Measurements from ENCODE around the gene SOX6.

DNA sequence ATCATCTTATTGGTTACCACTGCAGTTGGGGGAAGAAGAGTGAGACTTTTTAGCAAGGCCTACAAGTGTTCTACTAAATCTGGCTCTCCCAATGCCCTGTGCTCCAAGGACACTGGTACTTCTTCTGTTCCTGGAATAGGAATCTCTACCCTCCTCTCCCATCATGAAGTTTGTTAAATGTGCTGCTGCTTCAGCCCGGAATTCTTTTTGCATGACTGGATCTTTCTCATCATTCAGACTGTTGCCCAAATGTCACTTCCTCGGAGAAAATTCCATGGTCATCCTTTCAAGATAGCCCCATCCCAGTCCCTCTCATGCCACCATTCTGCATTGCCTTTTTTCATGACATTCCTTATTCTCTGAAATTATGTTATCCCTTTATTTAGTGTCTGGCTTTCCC is 400.8 kb downstream of the SOX6 start:
- TF ChIP-seq MYC (IDR thresholded peaks at IDR 0.05; ENCODE audit: low read depth, low read length) (no peak), EZH2 (IDR thresholded peaks at IDR 0.05; ENCODE audit: borderline replicate concordance, low read depth, low read length, severe bottlenecking) (no peak), POLR2A (IDR thresholded peaks at IDR 0.05; ENCODE audit: low read depth, low read length) (no peak), MAX (IDR thresholded peaks at IDR 0.05; ENCODE audit: insufficient read depth, insufficient read length) (no peak), POLR2AphosphoS5 (IDR thresholded peaks at IDR 0.05; ENCODE audit: insufficient read depth, low read depth, low read length) (no peak)
- TF ChIP-seq, protein P1, sequence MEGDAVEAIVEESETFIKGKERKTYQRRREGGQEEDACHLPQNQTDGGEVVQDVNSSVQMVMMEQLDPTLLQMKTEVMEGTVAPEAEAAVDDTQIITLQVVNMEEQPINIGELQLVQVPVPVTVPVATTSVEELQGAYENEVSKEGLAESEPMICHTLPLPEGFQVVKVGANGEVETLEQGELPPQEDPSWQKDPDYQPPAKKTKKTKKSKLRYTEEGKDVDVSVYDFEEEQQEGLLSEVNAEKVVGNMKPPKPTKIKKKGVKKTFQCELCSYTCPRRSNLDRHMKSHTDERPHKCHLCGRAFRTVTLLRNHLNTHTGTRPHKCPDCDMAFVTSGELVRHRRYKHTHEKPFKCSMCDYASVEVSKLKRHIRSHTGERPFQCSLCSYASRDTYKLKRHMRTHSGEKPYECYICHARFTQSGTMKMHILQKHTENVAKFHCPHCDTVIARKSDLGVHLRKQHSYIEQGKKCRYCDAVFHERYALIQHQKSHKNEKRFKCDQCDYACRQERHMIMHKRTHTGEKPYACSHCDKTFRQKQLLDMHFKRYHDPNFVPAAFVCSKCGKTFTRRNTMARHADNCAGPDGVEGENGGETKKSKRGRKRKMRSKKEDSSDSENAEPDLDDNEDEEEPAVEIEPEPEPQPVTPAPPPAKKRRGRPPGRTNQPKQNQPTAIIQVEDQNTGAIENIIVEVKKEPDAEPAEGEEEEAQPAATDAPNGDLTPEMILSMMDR (IDR thresholded peaks at IDR 0.05; ENCODE audit: extremely low read depth in 1 of 2, insufficient read depth in 1 of 2, low read depth in 1 of 2, low read length in 2 of 2): no peak
